Kasumi-1 (cell line): ENCODE results near the gene CCDC124.
"Not testable (repeated sequence)": the region's sequence is repeated elsewhere in the genome, so short reads cannot be mapped to it uniquely, and the experiment has no call there.

Source experiments
- DNase-seq, 2 experiments: peaks; one replicate each; lab custom pipeline; 2025; lab: John Stamatoyannopoulos, UW

The CCDC124 gene

DNA sequence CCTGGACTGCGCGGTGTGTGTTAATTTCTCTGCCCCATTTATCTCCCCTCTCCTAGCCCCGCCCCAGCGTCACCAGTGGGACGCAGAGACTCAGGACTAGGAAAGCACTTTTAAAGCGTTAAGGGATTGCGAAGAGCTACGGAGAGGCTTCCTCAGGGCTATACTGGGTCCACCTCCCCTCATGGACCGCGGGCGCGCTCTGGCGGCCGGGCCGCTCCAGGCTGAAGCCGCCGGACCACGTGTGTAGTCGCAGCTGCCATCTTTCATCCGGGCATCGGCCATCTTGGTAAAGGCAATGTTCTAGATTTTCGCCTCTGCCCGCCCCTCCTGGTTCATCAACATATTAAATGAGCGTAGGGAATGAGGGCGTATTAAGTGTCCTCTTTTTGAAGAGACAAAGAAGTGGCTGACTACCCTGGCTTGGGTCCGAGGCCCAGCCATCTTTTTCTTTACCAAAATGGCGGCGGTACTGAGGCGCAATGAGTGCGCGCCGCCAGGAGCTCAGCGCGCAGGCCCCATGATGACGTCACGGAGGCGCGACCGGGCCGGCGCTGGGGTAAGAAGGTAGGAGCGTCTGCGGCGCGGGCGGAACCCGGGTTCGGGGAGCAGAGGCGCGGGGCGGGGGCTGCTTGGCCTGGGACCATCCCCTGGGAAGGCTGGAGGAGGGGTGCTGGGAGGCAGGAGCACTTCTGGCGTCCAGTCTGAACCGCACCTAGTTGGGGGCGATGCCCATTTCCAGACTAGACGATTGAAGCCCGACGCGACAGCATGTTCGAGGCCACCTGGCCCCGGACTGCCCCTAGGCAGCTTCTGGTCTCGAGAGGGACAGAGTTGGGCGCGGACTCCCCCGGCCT, at the start of gene CCDC124:
Gene CCDC124 (plus strand): TSS at position 531 of the 854 bp plus-strand sequence. CDS start 3,406 bp downstream, outside the sequence.
- DNase-seq = peak; percentile 94 to 95

DNA sequence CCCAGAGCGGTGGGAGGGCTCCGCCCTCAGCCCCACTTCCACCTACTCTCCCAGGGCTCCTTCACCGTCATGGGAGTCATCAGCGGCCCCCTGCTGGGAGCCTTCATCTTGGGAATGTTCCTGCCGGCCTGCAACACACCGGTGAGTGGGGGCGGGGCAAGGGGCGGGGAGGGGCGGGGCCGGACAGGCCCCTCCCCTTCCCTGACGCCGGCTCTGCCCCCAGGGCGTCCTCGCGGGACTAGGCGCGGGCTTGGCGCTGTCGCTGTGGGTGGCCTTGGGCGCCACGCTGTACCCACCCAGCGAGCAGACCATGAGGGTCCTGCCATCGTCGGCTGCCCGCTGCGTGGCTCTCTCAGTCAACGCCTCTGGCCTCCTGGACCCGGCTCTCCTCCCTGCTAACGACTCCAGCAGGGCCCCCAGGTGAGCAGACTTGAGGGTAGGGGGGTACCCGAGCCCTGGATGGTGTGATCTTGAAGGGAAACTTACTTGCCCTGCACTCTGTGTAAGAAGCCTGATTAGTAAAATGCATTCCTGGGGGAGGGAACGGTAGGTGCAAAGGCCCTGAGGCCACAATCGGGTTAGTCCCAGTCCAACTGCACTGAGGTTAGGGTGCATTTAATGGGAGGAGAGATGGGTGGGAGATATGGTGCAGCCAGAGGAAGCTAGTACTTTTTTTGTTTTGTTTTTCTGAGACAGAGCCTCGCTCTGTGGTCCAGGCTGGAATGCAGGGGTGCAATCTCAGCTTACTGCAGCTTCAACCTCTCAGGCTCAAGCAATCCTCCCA, 49.0 kb upstream of the CCDC124 start:
- no peak for DNase-seq

DNA sequence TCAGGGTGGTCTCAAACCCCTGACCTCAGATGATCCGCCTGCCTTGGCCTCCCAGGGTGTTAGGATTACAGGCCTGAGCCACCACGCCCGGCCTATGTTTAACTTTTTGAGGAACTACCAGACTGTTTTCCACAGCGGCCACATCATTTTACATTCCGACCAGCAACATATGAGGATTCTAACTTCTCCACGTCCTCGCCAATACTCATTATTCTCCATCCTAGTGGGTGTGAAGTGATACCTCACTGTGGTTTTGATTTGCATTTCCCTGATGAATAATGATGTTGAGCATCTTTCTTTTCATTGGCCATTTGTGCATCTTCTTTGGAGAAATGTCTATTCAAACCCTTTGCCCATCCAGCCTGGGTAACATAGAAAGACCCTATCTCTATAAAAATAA, 46.3 kb upstream of the CCDC124 start:
- DNase-seq = no peak

DNA sequence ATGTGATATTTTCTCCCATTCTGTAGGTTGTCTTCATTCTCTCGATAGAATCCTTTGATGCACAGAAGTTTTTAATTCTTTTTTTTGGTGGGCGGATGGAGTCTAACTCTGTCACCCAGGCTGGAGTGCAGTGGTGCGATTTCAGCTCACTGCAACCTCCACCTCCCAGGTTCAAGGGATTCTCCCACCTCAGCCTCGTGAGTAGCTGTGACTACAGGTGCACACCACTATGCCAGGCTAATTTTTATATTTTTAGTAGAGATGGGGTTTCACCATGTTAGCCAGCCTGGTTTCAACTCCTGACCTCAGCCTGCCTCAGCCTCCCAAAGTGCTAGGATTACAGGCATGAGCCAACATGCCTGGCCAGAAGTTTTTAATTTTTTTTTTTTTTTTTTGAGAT, 45.6 kb upstream of the CCDC124 start:
- not testable (repeated sequence) for DNase-seq

GRCh38 chr19:17888260-17888659, 44.6 kb upstream of the CCDC124 start:
- no peak for DNase-seq

GRCh38 chr19:17889609-17890214, 43.1 kb upstream of the CCDC124 start:
- DNase-seq = peak; percentile 31 to 37

GRCh38 chr19:17893766-17894165, 39.0 kb upstream of the CCDC124 start:
- DNase-seq = no peak

DNA sequence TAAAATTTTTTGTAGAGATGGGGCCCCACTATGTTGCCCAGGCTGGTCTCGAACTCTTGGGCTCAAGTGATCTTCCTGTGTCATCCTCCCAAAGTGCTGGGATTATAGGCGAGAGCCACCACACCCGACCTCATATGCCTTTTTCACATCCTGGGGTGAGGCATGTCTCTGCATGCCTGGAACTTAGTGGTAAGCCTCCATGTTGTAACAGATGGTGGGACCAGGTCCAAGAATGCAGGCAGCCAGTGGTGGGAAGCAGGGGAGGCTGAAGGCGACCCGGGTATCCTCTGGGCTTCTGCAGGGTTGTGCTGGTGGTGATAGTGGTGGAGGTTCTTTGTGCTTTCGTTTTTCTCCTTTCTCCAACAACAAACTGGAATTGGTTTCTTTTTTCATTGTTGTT, 30.1 kb upstream of the CCDC124 start:
- no peak for DNase-seq

GRCh38 chr19:17908244-17908643, 24.6 kb upstream of the CCDC124 start:
- DNase-seq = no peak

GRCh38 chr19:17909003-17909732, 23.6 kb upstream of the CCDC124 start:
- DNase-seq = no peak

DNA sequence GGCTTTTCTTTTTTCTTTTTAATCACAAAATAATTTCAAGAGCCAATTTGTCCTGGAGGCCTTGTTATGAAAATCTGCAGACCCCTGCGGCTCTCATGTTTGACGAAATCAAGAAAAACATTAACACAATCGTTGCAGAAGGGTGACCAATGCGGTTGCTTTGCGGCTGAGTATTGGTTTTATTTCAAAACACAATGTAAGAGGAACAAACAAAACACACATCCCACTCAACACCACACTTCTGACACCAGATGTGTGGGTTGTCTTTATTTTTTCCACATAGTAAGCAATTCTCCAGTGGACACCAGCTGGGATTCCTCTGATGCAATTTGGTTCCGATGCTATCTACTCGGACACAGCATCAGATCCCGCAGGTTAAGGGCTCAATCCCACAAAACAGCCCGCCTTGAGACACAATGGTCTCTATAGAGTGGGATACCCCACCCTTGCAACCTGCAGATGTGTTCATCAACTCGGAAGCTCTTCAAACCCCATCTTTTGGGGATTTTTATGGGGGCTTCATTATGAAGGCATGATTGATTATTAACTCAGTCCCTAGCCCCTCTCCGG, 21.9 kb upstream of the CCDC124 start:
- no peak for DNase-seq

DNA sequence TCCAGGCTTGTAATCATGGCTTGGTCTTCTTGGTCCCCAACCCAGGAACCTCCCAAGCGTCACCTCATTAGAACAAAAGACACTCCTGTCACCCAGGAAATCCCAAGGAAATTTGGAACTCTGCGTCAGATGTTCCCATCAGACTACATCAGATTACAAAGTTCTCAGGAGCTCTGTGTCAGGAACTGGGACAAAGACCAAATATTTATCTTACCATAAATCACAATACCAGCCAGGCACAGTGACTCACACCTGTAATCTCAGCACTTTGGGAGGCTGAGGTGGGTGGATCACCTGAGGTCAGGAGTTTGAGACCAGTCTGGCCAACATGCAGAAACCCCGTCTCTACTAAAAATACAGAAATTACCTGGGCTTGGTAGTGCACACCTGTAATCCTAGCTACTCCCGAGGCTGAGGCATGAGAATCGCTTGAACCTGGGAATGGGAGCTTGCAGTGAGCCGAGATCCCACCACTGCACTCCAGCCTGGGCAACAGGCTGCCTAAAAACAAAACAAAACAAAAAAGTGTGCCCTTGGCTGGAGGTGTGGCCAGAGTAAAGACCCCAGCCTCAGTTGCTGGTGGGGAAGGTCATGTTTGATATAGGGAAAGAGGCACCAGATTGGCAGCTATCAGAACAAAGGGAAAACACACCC, 16.7 kb upstream of the CCDC124 start:
- DNase-seq = no peak

DNA sequence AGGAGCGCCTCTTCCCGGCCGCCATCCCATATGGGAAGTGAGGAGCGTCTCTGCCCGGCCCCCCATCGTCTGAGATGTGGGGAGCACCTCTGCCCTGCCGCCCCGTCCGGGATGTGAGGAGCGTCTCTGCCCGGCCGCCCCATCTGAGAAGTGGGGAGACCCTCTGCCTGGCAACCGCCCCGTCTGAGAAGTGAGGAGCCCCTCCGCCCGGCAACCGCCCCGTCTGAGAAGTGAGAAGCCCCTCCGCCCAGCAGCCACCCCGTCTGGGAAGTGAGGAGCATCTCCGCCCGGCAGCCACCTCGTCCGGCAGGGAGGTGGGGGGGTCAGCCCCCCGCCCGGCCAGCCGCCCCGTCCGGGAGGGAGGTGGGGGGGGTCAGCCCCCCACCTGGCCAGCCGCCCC, 14.7 kb upstream of the CCDC124 start:
- DNase-seq = not testable (repeated sequence)

GRCh38 chr19:17919122-17919521, 13.7 kb upstream of the CCDC124 start:
- DNase-seq = not testable (repeated sequence)

- DNase-seq = no peak
Measured at GRCh38 chr19:17920527-17920926, 12.3 kb upstream of the CCDC124 start.

- DNase-seq = no peak
Measured at GRCh38 chr19:17922138-17922537, 10.7 kb upstream of the CCDC124 start.

GRCh38 chr19:17926044-17926443, 6.8 kb upstream of the CCDC124 start:
- DNase-seq = no peak

DNA sequence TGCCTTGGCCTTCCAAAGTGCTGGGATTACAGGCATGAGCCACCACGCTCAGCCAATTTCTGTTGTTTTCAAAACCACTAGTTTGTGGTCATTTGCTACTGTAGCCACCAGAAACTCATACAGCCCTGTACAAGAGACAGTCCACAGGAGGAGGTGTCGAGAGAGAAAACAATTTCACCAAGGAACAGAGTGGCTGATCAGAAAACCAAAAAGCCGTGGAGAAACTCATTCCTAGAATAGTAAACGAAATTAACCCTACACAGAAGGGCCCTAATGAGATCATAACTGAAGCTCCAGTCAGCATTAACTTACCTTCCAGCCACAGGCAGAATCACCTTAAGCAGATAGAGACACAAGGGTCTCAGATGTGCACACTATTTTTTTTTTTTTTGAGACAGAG, 3.8 kb upstream of the CCDC124 start:
- DNase-seq = no peak

GRCh38 chr19:17931532-17932191, 1.2 kb upstream of the CCDC124 start:
- DNase-seq = no peak

- no peak for DNase-seq
Measured at GRCh38 chr19:17933414-17934129, 757 bp downstream of the CCDC124 start.
